ENCODE measurements around the gene C3orf18.

Gene C3orf18

GRCh38 chr3:50563867-50564266, 3.7 kb downstream of the C3orf18 start:
- DNase-seq: no peak
- in situ Hi-C loops (cut with HindIII; ENCODE audit: low pct_ligation_motif_present, low pct_unique_long_range_greater_than_20kb, low sequenced_read_pairs): no loop called here

DNA sequence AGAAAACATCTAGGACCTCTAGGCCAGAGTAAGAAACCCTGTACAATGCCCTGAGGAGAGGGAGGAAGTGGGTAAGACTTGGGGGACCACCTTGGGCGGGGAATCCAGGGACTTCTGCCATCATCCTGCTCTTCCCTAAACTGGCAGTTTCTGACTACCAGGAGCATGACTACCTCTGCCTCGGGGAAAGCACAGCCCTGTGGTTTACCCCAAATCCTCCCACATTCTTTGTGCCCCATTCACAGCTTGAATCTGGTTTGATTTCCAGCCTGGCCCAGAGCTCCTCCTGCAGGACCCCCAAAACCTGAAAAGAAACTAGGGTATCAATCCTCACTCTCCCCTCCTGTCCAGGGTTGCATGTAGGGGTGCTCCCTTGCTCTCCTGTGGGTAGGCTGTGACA, 4.7 kb downstream of the C3orf18 start:
- in situ Hi-C loops (cut with HindIII; ENCODE audit: low pct_ligation_motif_present, low pct_unique_long_range_greater_than_20kb, low sequenced_read_pairs): no loop called here
- DNase-seq: no peak

- in situ Hi-C loops (cut with HindIII; ENCODE audit: low pct_ligation_motif_present, low pct_unique_long_range_greater_than_20kb, low sequenced_read_pairs): no loop called here
- DNase-seq: no peak
Measured at GRCh38 chr3:50559702-50560101, 7.8 kb downstream of the C3orf18 start.

DNA sequence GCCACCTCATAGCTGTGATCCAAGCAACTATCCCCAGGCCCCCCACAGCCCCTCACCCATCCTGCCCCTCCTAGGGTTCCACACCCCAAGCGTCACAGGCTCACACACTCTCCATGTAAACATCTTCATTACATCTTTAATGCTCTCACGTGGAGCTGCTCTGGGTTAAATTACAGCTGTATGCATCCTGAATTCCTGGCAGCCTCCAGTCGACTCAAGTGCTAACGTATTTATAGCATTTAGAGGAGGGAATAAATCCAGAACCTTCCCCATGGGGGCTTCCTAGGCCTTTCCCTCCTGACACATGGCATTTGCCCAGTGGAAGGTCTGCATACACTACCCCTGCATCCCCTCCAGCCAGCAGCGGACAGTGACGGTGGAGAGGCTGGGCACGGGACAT, 9.6 kb downstream of the C3orf18 start:
- no peak for DNase-seq
- in situ Hi-C loops (cut with HindIII; ENCODE audit: low pct_ligation_motif_present, low pct_unique_long_range_greater_than_20kb, low sequenced_read_pairs): no loop called here

- in situ Hi-C loops (cut with HindIII; ENCODE audit: low pct_ligation_motif_present, low pct_unique_long_range_greater_than_20kb, low sequenced_read_pairs): no loop called here
- DNase-seq: no peak
Measured at GRCh38 chr3:50557106-50557505, 10.4 kb downstream of the C3orf18 start.

GRCh38 chr3:50554553-50554952, 13.0 kb downstream of the C3orf18 start:
- DNase-seq: no peak
- in situ Hi-C loops (cut with HindIII; ENCODE audit: low pct_ligation_motif_present, low pct_unique_long_range_greater_than_20kb, low sequenced_read_pairs): no loop called here

GRCh38 chr3:50552598-50552997, 14.9 kb downstream of the C3orf18 start:
- DNase-seq: no peak
- in situ Hi-C loops (cut with HindIII; ENCODE audit: low pct_ligation_motif_present, low pct_unique_long_range_greater_than_20kb, low sequenced_read_pairs): no loop called here

- DNase-seq: no peak
- in situ Hi-C loops (cut with HindIII; ENCODE audit: low pct_ligation_motif_present, low pct_unique_long_range_greater_than_20kb, low sequenced_read_pairs): no loop called here
Measured at GRCh38 chr3:50551681-50552435, 15.7 kb downstream of the C3orf18 start.

GRCh38 chr3:50551054-50551659, 16.4 kb downstream of the C3orf18 start:
- in situ Hi-C loops (cut with HindIII; ENCODE audit: low pct_ligation_motif_present, low pct_unique_long_range_greater_than_20kb, low sequenced_read_pairs): no loop called here
- DNase-seq: no peak

DNA sequence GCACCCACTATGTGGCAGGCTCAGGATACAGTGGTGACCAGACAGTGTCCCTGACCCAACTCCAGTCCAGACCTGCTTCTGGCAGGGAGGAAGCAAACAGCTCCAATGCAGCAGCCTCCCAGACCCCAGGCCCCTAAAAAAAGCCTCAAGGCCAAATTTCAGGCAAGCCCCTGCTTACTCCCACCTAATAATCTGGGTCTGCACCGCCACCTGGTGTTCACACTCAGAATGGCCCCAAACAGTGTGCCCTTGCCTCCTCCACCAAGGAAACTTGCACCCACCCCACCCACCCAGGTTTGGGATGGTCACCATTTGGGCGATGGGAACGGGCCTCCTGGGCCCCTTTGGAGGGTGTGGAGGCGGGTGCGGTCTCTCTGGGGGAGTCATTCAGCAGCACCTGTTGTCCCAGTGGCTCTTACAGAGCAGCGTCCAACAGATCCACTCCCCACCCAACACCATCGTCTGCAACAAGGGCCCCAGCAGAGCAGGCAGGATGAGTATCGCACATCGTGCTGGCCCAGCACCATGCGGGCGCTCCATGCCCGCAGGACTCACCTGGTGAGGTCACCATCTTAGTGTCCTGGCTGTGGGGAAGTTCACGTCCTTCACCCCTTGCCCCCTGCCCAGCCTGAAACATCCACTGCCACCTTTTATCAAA, 17.3 kb downstream of the C3orf18 start:
- DNase-seq: peak; percentile 39
- in situ Hi-C loops (cut with HindIII; ENCODE audit: low pct_ligation_motif_present, low pct_unique_long_range_greater_than_20kb, low sequenced_read_pairs): no loop called here

DNA sequence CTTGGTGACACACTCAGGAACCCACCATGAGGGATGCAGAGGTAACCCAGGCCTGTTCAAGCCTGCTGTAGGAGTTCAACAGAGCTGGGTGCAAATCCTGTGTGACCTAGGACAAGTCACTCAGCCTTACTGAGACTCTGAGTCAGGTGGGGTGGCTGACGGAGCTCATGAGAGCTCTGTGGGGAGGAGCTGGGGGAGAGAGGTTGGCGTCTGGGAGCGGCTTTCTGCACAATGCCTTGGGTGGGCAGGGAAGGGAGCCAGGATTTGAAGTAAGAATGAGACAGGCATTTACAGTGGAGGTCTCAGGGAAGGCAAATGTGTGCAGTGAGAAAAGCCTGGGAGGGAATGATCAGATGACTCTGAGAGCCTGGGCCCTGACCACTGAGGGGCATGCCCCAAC, 18.3 kb downstream of the C3orf18 start:
- DNase-seq: no peak
- in situ Hi-C loops (cut with HindIII; ENCODE audit: low pct_ligation_motif_present, low pct_unique_long_range_greater_than_20kb, low sequenced_read_pairs): no loop called here

GRCh38 chr3:50545781-50546180, 21.8 kb downstream of the C3orf18 start:
- DNase-seq: no peak
- in situ Hi-C loops (cut with HindIII; ENCODE audit: low pct_ligation_motif_present, low pct_unique_long_range_greater_than_20kb, low sequenced_read_pairs): no loop called here

DNA sequence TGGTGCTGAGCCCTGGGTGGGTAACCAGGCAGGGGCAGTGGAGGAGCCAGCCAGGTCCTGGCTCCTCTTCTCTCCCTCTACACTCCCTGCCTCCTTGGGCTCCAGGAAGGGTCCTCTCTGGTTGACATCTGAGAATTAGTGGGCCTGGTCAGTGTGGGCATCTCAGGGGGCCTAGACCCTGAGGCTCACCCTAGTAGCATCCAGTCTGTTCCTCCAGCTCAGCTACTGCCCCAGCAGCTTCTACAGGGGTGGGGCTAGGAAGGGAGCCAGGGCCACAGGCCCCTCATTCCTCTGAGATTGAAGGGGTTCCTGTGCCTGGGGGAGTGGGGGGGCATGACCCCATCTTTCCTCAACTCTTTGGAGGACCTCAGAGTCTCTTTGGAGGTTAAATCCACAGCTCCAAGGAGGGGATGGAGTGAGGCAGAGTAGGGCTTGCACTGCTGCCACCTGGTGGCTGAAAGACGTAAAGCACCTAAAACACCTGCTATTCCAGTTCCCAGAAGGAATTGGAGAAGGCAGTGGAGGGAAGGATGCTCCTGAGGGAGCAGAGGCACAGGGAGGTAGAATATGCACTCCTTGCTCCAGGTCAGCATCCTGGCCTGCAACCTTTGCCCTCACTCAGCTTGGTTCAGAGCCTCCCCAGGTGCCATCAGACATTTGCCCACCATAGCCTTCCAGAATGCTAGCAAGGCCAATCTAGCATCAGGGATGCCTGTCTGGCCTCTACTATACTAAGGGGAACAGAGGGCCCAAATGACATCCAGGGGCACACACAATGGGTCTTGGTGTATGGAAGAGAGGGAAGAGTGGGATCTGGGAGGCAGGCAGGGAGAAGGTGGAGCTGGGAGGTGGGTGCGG, 25.1 kb downstream of the C3orf18 start:
- in situ Hi-C loops (cut with HindIII; ENCODE audit: low pct_ligation_motif_present, low pct_unique_long_range_greater_than_20kb, low sequenced_read_pairs): no loop called here
- peak; percentile 53 for DNase-seq

GRCh38 chr3:50539356-50540286, 27.9 kb downstream of the C3orf18 start:
- no peak for DNase-seq
- in situ Hi-C loops (cut with HindIII; ENCODE audit: low pct_ligation_motif_present, low pct_unique_long_range_greater_than_20kb, low sequenced_read_pairs): no loop called here

- DNase-seq: no peak
- in situ Hi-C loops (cut with HindIII; ENCODE audit: low pct_ligation_motif_present, low pct_unique_long_range_greater_than_20kb, low sequenced_read_pairs): no loop called here
Measured at GRCh38 chr3:50537421-50538129, 30.0 kb downstream of the C3orf18 start.

DNA sequence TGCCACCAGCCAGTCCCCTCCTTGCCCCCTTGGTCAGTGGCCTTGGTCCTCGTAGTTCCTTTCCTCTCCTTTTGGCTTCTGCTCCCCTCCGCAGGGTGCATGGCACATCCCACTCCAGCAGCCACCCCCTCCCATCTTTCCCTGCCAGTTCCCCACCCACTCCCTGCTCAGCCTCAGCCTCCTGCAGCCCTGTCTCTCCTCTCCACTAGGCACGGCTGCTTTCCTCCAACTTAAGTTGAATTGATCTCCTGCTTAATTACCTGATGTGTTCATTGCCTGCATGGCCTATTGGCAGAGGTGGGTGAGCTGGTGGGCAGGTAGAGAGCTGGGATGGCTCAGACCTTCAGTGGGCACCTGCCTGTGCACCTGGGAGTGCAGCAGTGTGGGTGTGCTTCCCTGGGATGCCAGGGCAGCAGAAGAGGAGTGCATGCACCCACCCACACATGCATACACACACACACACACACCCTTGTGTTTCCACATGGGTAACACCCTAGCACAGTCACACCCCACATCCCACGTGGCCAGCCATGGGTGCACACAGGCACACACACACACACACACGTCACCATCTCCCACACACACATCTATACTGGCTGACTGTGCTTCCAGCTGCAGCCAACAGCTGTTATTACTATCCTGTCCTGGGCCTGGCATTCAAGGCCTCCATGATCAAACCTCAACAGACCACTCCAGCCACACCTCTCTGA, 30.9 kb downstream of the C3orf18 start:
- DNase-seq: no peak
- in situ Hi-C loops (cut with HindIII; ENCODE audit: low pct_ligation_motif_present, low pct_unique_long_range_greater_than_20kb, low sequenced_read_pairs): no loop called here

All from ACHN (cell line).